Muscle of arm (tissue), 12 donors: ENCODE data around the gene GCNT2. TPM values are rescaled to one million over a fixed set of nuclear protein-coding genes. Genes with fewer than 3 reads are reported as not detected.
"Not testable (repeated sequence)": the region's sequence is repeated elsewhere in the genome, so short reads cannot be mapped to it uniquely, and the experiment has no call there.

Source experiments
- DNase-seq: peaks from one replicate; pipeline ENCODE4 v3.0.0-alpha.2; 2013
- polyA plus RNA-seq, 12 donors: library from polyadenylated mRNA; unstranded; fragments of 120-200 nt; gene quantifications; one replicate each; pipeline ENCODE4 v1.2.1, GENCODE V29; 2013; ENCODE audit not compliant: insufficient read length in 12 of 12

The GCNT2 gene
- polyA plus RNA-seq, 12 donors: 2.4 to 10.2 (median 3.6) TPM; not detected in 1

DNA sequence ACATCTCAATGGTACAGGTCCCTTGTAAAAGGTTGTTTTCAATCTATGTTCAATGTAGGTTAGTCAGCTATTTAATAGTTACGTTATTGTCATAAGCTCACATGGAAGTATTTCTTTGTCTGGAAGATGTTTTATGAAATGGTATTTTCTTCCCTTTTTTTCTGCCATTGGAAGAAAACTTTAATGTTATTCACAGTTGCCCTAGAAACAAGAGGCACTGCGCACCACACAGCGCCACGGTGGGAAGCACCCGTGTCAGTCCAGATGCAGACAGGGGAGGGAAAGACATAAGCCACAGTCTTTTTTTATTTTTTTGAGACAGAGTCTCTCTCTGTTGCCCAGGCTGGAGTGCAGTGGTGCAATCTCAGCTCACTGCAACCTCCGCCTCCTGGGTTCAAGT, 82.1 kb downstream of the GCNT2 start:
- no peak for DNase-seq

- no peak for DNase-seq
These were observed 87.9 kb downstream of the GCNT2 start for GRCh38 chr6:10609038-10609437.

GRCh38 chr6:10610289-10610688, 89.1 kb downstream of the GCNT2 start:
- DNase-seq: no peak

GRCh38 chr6:10612161-10612560, 91.0 kb downstream of the GCNT2 start:
- no peak for DNase-seq

GRCh38 chr6:10613077-10613476, 91.9 kb downstream of the GCNT2 start:
- no peak for DNase-seq

GRCh38 chr6:10613723-10614122, 92.6 kb downstream of the GCNT2 start:
- no peak for DNase-seq

DNA sequence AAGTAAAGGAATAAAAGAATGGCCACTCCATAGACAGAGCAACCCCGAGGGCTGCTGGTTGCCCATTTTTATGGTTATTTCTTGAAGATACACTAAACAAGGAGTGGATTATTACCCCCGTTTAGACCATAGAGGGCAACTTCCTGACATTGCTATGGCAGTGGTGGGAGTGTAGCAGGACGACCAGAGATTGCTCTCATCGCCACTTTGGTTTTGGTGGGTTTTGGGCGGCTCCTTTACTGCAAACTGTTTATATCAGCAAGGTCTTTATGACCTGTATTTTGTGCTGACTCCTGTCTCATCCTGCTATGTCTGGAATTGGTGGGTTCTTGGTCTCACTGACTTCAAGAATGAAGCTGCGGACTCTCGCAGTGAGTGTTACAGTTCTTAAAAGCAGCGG, 94.5 kb downstream of the GCNT2 start:
- DNase-seq: no peak

DNA sequence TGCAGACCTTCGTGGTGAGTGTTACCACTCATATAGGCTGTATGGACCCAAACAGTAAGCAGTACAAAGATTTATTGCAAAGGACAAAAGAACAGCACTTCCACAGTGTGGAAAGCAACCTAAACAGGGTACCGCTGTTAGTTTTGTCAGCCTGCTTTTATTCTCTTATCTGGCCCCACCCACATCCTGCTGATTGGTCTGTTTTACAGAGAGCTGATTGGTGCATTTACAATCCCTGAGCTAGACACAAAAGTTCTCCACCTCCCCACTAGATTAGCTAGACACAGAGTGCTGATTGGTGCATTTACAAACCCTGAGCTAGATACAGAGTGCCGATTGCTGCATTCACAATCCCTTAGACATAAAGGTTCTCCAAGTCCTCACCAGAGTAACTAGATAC, 95.1 kb downstream of the GCNT2 start:
- not testable (repeated sequence) for DNase-seq

GRCh38 chr6:10617008-10617696, 96.0 kb downstream of the GCNT2 start:
- DNase-seq: no peak

GRCh38 chr6:10618409-10618808, 97.3 kb downstream of the GCNT2 start:
- no peak for DNase-seq

DNA sequence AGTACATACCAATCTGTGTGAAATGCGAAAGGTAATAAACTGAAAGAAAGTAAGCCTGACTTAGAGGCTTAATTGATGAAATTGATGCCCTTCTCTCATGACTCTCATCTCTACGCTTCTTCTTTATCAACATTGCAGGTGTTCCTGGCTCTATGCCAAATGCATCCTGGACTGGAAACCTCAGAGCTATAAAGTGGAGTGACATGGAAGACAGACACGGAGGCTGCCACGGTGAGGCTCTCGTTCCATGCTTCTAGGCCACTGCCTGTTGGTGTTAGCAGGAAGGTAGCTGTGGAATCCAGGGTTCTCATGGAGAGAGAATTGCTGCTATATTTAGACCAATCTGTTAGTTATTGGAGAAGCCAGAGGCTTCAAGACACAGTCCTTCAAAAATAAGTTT, 100.1 kb downstream of the GCNT2 start:
- no peak for DNase-seq

DNA sequence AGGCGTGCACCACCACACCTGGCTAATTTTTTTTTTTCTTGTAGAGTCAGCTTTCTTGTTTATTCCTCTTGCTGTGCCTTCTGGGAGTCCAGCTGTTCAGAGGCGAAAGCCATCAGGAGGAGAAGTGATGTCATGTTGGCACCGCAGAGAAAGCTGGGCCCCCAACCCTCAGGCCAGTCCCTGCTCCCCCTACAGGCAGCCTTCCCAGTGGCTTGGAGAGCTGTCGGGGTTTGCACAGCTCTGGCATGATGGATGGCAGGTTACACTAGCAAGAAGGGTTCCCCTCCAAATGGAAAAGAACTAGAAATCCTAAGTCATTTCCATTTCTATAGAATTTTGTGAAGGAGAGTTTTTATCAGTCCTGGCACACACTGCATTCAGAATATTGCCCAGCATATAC, 100.7 kb downstream of the GCNT2 start:
- DNase-seq: no peak

GRCh38 chr6:10624836-10625235, 103.7 kb downstream of the GCNT2 start:
- DNase-seq: no peak

DNA sequence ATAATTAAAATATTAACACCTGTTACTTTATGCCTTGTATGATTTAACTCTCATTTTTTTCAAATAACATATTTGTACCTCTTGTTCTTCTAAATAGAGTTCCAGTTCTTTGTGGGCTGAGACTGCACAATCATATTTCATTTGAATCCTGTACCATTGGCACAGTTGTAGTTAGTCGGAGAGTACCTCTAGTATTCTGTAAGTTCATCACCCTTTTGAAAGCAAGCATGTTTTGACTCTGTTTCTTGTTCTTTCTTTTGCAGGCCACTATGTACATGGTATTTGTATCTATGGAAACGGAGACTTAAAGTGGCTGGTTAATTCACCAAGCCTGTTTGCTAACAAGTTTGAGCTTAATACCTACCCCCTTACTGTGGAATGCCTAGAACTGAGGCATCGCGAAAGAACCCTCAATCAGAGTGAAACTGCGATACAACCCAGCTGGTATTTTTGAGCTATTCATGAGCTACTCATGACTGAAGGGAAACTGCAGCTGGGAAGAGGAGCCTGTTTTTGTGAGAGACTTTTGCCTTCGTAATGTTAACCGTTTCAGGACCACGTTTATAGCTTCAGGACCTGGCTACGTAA, 105.1 kb downstream of the GCNT2 start:
- no peak for DNase-seq

DNA sequence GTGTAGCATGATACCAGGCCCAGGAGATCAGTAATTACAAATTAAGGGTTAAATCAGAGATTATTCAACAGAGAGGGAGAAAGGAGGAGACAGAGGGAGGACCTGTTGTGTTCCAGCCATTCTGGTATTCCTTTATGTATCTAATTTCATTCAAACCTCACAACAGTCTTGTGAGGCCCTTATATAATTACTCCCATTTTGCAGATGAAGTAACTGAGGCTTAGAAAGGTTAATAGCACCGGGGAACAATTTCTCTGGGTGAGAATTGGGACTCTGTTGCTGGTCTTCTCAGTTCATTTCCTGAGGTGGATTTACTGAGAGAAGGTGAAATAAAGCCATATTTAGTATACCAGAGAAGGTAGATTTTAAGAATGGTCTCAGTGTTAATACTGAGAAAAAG, 106.6 kb downstream of the GCNT2 start:
- DNase-seq: no peak

DNA sequence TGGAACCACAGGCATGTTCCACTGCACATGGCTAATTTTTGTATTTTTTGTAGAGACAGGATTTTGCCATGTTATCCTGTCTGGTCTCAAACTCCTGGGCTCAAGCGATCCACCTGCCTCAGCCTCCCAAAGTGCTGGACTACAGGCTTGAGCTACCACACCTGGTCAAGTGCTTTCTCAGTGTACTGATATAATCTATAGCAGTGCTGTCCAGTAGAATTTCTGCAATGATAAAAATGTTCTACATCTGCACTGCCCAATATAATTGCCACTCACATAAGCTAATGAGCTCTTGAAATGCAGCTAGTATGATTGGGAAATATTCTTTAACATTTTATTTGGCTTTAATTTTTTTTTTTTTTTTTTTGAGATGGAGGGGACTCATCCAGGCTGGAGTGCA, 109.0 kb downstream of the GCNT2 start:
- DNase-seq: no peak

- DNase-seq: no peak
These were observed 112.1 kb downstream of the GCNT2 start for GRCh38 chr6:10633216-10633615.

DNA sequence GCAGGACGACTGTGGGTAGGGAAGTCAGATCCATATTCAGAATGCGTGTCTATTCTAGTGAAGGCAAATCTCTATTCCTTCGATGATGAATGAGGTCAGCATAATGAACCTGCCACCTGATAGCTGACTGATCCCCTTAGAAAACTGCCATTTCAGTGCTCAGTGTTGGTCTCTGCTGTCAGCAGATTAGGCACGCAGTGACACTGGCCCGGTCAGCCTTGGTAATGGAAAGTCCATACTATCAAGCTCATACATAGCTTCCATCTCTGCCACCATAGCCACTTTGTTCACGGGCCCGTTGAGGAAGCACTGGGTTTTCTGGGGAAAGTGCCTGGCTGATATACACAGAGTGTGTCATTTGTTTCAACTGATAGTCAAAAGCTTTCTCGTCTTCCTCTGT, 119.3 kb downstream of the GCNT2 start:
- DNase-seq: no peak

- DNase-seq: no peak
These were observed 120.4 kb downstream of the GCNT2 start for GRCh38 chr6:10641528-10641927.

DNA sequence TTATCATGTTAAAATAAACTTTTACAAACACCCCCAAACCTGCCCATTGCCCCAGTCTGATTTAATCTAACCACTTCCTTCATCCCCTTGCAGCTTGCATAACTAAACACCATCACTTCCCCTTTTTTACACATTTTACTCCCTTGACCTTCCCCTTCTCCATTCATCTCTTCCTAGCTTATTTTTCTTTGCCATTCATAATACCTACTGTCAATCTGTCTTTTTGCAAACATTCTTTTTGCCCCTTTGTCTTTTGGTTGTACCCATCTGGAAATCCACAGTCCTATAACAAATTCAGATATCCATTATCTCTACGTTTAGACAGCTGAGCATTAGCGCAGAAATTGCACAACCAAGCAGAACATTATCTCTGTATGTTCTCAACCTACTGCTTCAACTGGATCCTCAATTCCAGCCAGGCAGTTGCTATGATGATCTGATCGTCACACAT, 122.1 kb downstream of the GCNT2 start:
- DNase-seq: no peak

- no peak for DNase-seq
These were observed 123.1 kb downstream of the GCNT2 start for GRCh38 chr6:10644225-10644624.

GRCh38 chr6:10655508-10656055, 134.4 kb downstream of the GCNT2 start:
- no peak for DNase-seq

DNA sequence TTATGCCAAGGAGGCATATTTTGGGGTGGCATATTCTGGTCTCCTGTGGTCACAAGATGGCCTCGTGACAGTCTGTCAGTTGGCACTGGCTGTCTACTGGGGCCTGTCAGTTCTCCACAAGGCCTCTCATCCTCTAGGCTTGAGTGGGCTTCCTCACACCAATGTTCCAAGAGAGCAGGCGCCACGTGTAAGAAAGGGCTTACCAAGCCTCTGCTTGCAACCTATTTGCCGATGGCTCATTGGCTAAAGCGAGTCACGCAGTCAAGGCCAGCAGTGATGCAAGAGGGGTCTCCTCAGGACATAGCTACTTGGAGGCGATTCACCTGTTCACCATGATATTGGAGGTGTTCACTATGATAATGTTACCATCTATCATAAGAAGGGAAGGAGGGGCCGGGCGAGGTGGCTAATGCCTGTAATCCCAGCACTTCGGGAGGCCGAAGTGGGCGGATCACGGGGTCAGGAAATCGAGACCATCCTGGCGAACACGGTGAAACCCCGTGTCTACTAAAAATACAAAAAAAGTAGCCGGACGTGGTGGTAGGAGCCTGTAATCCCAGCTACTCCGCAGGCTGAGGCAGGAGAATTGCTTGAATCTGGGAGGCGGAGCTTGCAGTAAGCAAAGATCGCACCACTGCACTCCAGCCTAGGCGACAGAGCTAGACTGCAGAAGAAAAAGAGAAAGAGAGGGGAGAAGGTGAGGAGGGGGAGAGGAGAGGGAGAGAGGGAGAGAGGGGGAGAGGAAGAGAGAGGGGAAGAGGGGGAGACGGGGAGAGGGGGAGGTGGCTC, 138.0 kb downstream of the GCNT2 start:
- no peak for DNase-seq
